IMR-90 (cell line): ENCODE measurements around the gene XRCC5. TPM values are rescaled to one million over a fixed set of nuclear protein-coding genes. Genes with fewer than 3 reads are reported as not detected.

ENCODE experiments used
- ATAC-seq: fragments of 200-7000 bp; cut with Tn5 transposase; 2 replicates; pipeline ENCODE4 v1.9.1; 2020; ENCODE audit warnings: low read depth, mild to moderate bottlenecking, moderate library complexity
- BruUV-seq: library from RNA; stranded (reverse); fragments of 400-500 nt; replicated peaks from 2 replicates; lab custom pipeline; 2021; lab: Mats Ljungman, UMichigan
- CTCF ChIA-PET: fragments of 300-600 bp; formaldehyde crosslinking; extraction: SDS; loops from one replicate; lab custom pipeline; 2021; ENCODE audit warnings: antibody characterized with exemption; lab: Yijun Ruan, JAX
- POLR2A ChIA-PET: fragments of 300-600 bp; sonication (Branson Sonifier 250); formaldehyde crosslinking; loops from one replicate; lab custom pipeline; 2022; ENCODE audit warnings: antibody characterized with exemption; ENCODE audit not compliant: unreplicated experiment; lab: Charles Lee
- DNase-seq: peaks from one replicate; pipeline ENCODE4 v3.0.0; 2013
- H2AFZ ChIP-seq: replicated peaks from 2 replicates; pipeline ENCODE3; 2013; ENCODE audit warnings: low read length, mild to moderate bottlenecking; ENCODE audit not compliant: poor library complexity
- H2AK5ac ChIP-seq: 2 replicates; pipeline ENCODE4 v1.6.1; 2013; ENCODE audit warnings: low read depth, low read length, inconsistent platforms
- H2AK9ac ChIP-seq: replicated peaks from 2 replicates; pipeline ENCODE3; 2013; ENCODE audit warnings: mild to moderate bottlenecking, low read depth, low read length, moderate library complexity; ENCODE audit not compliant: poor library complexity
- H2BK120ac ChIP-seq: 2 replicates; pipeline ENCODE4 v1.6.1; 2013; ENCODE audit warnings: low read depth, low read length, inconsistent platforms
- H2BK15ac ChIP-seq: 3 replicates; pipeline ENCODE4 v1.6.1; 2013; ENCODE audit warnings: low read depth, low read length, inconsistent platforms
- H2BK20ac ChIP-seq: 2 replicates; pipeline ENCODE4 v1.6.1; 2013; ENCODE audit warnings: low read depth, mild to moderate bottlenecking, inconsistent platforms, low read length, moderate library complexity
- H2BK5ac ChIP-seq: 2 replicates; pipeline ENCODE4 v1.6.1; 2013; ENCODE audit warnings: mild to moderate bottlenecking, low read depth, low read length, inconsistent platforms; ENCODE audit not compliant: poor library complexity, severe bottlenecking
- H3K14ac ChIP-seq: replicated peaks from 2 replicates; pipeline ENCODE4 v1.6.1; 2013; ENCODE audit warnings: low read depth, low read length, inconsistent platforms
- H3K18ac ChIP-seq: 2 replicates; pipeline ENCODE4 v1.6.1; 2013; ENCODE audit warnings: low read depth, low read length, control low read depth
- H3K23ac ChIP-seq: 2 replicates; pipeline ENCODE4 v1.6.1; 2013; ENCODE audit warnings: low read depth, low read length, inconsistent platforms
- H3K27ac ChIP-seq: 2 replicates; pipeline ENCODE4 v1.5.1; 2013; ENCODE audit warnings: mild to moderate bottlenecking, control low read depth, low read length; ENCODE audit not compliant: insufficient read depth
- H3K27me3 ChIP-seq: 2 replicates; pipeline ENCODE4 v1.6.1; 2013; ENCODE audit warnings: low read length; ENCODE audit not compliant: control insufficient read depth, insufficient read depth
- H3K36me3 ChIP-seq: 2 replicates; pipeline ENCODE4 v1.6.1; 2013; ENCODE audit warnings: low read length, mixed read lengths; ENCODE audit not compliant: control insufficient read depth, insufficient read depth
- H3K4ac ChIP-seq: 2 replicates; pipeline ENCODE4 v1.6.1; 2013; ENCODE audit warnings: low read depth, low read length, inconsistent platforms
- H3K4me1 ChIP-seq: 2 replicates; pipeline ENCODE4 v1.6.1; 2013; ENCODE audit warnings: low read length, mixed read lengths; ENCODE audit not compliant: control insufficient read depth, insufficient read depth
- H3K4me2 ChIP-seq: 2 replicates; pipeline ENCODE4 v1.6.1; 2013; ENCODE audit warnings: low read depth, mild to moderate bottlenecking, control low read depth, low read length, moderate library complexity
- H3K4me3 ChIP-seq: 2 replicates; pipeline ENCODE4 v1.5.1; 2013; ENCODE audit warnings: low read depth, mild to moderate bottlenecking, control low read depth, low read length, moderate library complexity; ENCODE audit not compliant: insufficient read depth
- H3K56ac ChIP-seq: 2 replicates; pipeline ENCODE4 v1.6.1; 2013; ENCODE audit warnings: low read length, inconsistent platforms; ENCODE audit not compliant: insufficient read depth; ENCODE audit errors: extremely low read depth
- H3K79me1 ChIP-seq, 2 experiments: 2 replicates each; pipeline ENCODE4 v1.6.1; 2013; ENCODE audit warnings: low read length in 2 of 2, inconsistent platforms in 1 of 2, low read depth in 1 of 2
- H3K9ac ChIP-seq: 2 replicates; pipeline ENCODE4 v1.6.1; 2013; ENCODE audit warnings: low read depth, low read length, control low read depth
- H3K9me1 ChIP-seq: 2 replicates; pipeline ENCODE4 v1.6.1; 2013; ENCODE audit warnings: low read length, inconsistent platforms; ENCODE audit not compliant: insufficient read depth
- H3K9me3 ChIP-seq: 2 replicates; pipeline ENCODE4 v1.6.1; 2013; ENCODE audit warnings: low read length; ENCODE audit not compliant: control insufficient read depth, insufficient read depth
- H4K20me1 ChIP-seq: 2 replicates; pipeline ENCODE4 v1.6.1; 2013; ENCODE audit warnings: low read length, inconsistent platforms; ENCODE audit not compliant: insufficient read depth
- H4K5ac ChIP-seq: 2 replicates; pipeline ENCODE4 v1.6.1; 2013; ENCODE audit warnings: mild to moderate bottlenecking, low read depth, low read length, control low read depth
- H4K8ac ChIP-seq, 2 experiments: 2 replicates each; pipeline ENCODE4 v1.6.1; 2013; ENCODE audit warnings: low read depth in 2 of 2, low read length in 2 of 2, control low read depth in 1 of 2, inconsistent platforms in 1 of 2
- H4K91ac ChIP-seq: 2 replicates; pipeline ENCODE4 v1.6.1; 2013; ENCODE audit warnings: low read depth, low read length, inconsistent platforms; ENCODE audit not compliant: insufficient read depth
- BHLHE40 ChIP-seq: fragments of 150-350 bp; IDR thresholded peaks from 2 replicates; pipeline ENCODE4 v1.6.1; 2016; ENCODE audit warnings: mild to moderate bottlenecking, low read depth, low read length
- CEBPB ChIP-seq: IDR thresholded peaks from 2 replicates; pipeline ENCODE4 v1.6.1; 2012; ENCODE audit warnings: low read depth, low read length, improper control_type of control experiment
- FOS ChIP-seq: fragments of 150-350 bp; IDR thresholded peaks from 2 replicates; pipeline ENCODE4 v1.6.1; 2016; ENCODE audit warnings: low read depth, low read length
- MAZ ChIP-seq: IDR thresholded peaks from 2 replicates; pipeline ENCODE4 v1.6.1; 2012; ENCODE audit warnings: low read depth, mild to moderate bottlenecking, low read length, improper control_type of control experiment, moderate library complexity, borderline replicate concordance
- RAD21 ChIP-seq: IDR thresholded peaks from 2 replicates; pipeline ENCODE4 v1.6.1; 2012; ENCODE audit warnings: low read length, improper control_type of control experiment
- RFX5 ChIP-seq: IDR thresholded peaks from 2 replicates; pipeline ENCODE4 v1.8.0; 2012; ENCODE audit warnings: low read depth, mild to moderate bottlenecking, low read length, moderate library complexity
- SMC3 ChIP-seq: fragments of 150-350 bp; IDR thresholded peaks from 2 replicates; pipeline ENCODE4 v1.6.1; 2016; ENCODE audit warnings: low read depth, mild to moderate bottlenecking, antibody characterized with exemption, low read length, moderate library complexity
- WGBS, 2 experiments: methylation state at CpG; one replicate each; pipeline versions ENCODE4 v1.1.5 to v1.1.7; 2013; ENCODE audit warnings: missing lambda C conversion rate in 2 of 2; ENCODE audit not compliant: insufficient read length in 1 of 2; ENCODE audit errors: extremely low coverage in 2 of 2; 5-methylcytosine and 5-hydroxymethylcytosine counted together
- dilution Hi-C: fragments of 300-500 bp; cut with HindIII; formaldehyde crosslinking; loops from one replicate; pipeline ENCODE4 v1.14.3; 2018; ENCODE audit warnings: low sequenced_read_pairs; ENCODE audit not compliant: unreplicated experiment
- in situ Hi-C: fragments of 300-500 bp; cut with MboI; formaldehyde crosslinking; loops from 3 replicates; pipeline ENCODE4 v1.14.3; 2019; ENCODE audit warnings: low sequenced_read_pairs, inconsistent platforms, mixed read lengths
- intact Hi-C: fragments of 100-400 bp; cut with micrococcal nuclease; formaldehyde crosslinking; loops from 2 replicates; pipeline ENCODE4 v1.10.0; 2022
- polyA plus RNA-seq, 3 experiments: library from polyadenylated mRNA; depleted of rRNA; stranded (reverse); fragments of >200 nt; gene quantifications; 2 replicates each; pipeline ENCODE4 v1.2.3, GENCODE V29; 2012; ENCODE audit warnings: low replicate concordance in 1 of 3
- total RNA-seq: library from RNA; depleted of rRNA; stranded (reverse); fragments of >200 nt; gene quantifications from 2 replicates; pipeline ENCODE4 v1.2.3, GENCODE V29; 2012
- TF ChIP-seq, protein P1 (sequence below): fragments of 150-350 bp; IDR thresholded peaks from 2 replicates; pipeline ENCODE4 v1.6.1; 2017; ENCODE audit warnings: mild to moderate bottlenecking, antibody characterized with exemption, low read length, low read depth
- TF ChIP-seq, protein P2 (sequence below): conservative IDR thresholded peaks from 2 replicates; pipeline ENCODE4 v1.5.1; 2012; ENCODE audit warnings: mild to moderate bottlenecking, low read depth, low read length, improper control_type of control experiment

The XRCC5 gene
- total and polyA plus RNA-seq, 2 of the 4 experiments (the other 2 are of a cell fraction), result 144 to 509 TPM

DNA sequence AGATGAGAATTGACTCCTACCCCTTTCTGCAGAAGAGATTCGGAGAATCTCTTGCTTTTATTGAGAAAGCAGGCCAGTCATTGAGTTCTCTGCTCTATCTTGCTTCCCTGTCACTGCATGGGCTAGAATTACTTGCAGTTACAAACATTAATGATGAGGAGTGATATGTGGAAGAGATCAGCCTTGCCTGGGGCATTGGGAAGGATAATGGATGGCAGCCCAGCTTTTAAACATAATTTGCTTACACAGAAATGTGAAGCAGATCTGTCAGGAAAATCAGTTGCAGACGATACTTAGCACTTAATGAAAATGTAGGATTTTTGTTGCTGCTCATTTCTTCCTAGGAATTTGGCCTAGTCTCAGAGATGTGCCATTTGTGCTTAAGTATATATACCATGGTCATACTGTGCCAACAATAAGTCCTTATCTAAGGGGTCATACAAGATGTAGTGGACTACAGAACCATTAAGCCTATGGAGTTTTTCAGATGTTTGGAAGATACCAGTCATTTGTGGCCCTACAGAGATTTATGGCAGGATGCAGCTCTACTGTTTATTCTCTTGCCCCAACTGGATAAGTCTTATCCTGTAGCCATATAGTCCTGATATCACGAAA, 92.7 kb downstream of the XRCC5 start:
- ATAC-seq (no peak), DNase-seq (no peak)
- Histone ChIP-seq H4K8ac (no peak overlapping the region), H3K4me2 (no peak overlapping the region), H2BK120ac (no peak overlapping the region), H2AK9ac (no peak overlapping the region), H3K9ac (no peak overlapping the region), H3K4me1 (peaks cover 4% of the 10 kb centered on the region; the same call in 1 of the 2 replicates), H3K4ac (no peak overlapping the region), H3K56ac (no peak overlapping the region), H3K9me1 (peaks cover 11% of the 10 kb centered on the region; the same call in 1 of the 2 replicates), H3K23ac (no peak overlapping the region), H3K79me1 (peaks cover 43 to 53% of the 10 kb centered on the region in 2 experiments), H3K36me3 (peaks cover 45% of the 10 kb centered on the region), H4K5ac (no peak overlapping the region), H3K27ac (no peak overlapping the region), H2AFZ (no peak overlapping the region), H3K4me3 (no peak overlapping the region), H4K91ac (no peak overlapping the region), H2BK20ac (no peak overlapping the region), H2BK5ac (no peak overlapping the region), H3K27me3 (no peaks in the 10 kb centered on the region), H3K18ac (no peak overlapping the region), H2BK15ac (no peak overlapping the region), H4K20me1 (no peaks in the 10 kb centered on the region), H3K14ac (no peak overlapping the region), H3K9me3 (no peaks in the 10 kb centered on the region), H2AK5ac (no peak overlapping the region)
- no peak for TF ChIP-seq SMC3
- TF ChIP-seq MAZ, result no peak
- no peak for TF ChIP-seq BHLHE40
- no peak for TF ChIP-seq FOS
- TF ChIP-seq, protein P1, sequence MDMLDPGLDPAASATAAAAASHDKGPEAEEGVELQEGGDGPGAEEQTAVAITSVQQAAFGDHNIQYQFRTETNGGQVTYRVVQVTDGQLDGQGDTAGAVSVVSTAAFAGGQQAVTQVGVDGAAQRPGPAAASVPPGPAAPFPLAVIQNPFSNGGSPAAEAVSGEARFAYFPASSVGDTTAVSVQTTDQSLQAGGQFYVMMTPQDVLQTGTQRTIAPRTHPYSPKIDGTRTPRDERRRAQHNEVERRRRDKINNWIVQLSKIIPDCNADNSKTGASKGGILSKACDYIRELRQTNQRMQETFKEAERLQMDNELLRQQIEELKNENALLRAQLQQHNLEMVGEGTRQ, result no peak
- TF ChIP-seq RFX5, result no peak
- TF ChIP-seq CEBPB, result no peak
- no peak for TF ChIP-seq RAD21
- TF ChIP-seq, protein P2, sequence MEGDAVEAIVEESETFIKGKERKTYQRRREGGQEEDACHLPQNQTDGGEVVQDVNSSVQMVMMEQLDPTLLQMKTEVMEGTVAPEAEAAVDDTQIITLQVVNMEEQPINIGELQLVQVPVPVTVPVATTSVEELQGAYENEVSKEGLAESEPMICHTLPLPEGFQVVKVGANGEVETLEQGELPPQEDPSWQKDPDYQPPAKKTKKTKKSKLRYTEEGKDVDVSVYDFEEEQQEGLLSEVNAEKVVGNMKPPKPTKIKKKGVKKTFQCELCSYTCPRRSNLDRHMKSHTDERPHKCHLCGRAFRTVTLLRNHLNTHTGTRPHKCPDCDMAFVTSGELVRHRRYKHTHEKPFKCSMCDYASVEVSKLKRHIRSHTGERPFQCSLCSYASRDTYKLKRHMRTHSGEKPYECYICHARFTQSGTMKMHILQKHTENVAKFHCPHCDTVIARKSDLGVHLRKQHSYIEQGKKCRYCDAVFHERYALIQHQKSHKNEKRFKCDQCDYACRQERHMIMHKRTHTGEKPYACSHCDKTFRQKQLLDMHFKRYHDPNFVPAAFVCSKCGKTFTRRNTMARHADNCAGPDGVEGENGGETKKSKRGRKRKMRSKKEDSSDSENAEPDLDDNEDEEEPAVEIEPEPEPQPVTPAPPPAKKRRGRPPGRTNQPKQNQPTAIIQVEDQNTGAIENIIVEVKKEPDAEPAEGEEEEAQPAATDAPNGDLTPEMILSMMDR, result no peak
- POLR2A ChIA-PET, result no interaction called here
- BruUV-seq, result no TSS peak
- intact Hi-C loops (no loop called here), in situ Hi-C loops (loop anchor here (25.0 kb wide), 1 partner anchor 211 kb away; the partner anchor contains the start of gene SMARCAL1), dilution Hi-C loops (no loop called here)
- WGBS, 2 experiments, result no CpG with 5 or more reads among the region's 3 CpGs
- CTCF ChIA-PET, result no interaction called here
